DMS 273 (cell line): ENCODE data around the gene EPS8L1.

ENCODE experiments used
- DNase-seq: peaks from one replicate; lab custom pipeline; 2025; ENCODE audit not compliant: unreplicated experiment; lab: John Stamatoyannopoulos, UW

The EPS8L1 gene

DNA sequence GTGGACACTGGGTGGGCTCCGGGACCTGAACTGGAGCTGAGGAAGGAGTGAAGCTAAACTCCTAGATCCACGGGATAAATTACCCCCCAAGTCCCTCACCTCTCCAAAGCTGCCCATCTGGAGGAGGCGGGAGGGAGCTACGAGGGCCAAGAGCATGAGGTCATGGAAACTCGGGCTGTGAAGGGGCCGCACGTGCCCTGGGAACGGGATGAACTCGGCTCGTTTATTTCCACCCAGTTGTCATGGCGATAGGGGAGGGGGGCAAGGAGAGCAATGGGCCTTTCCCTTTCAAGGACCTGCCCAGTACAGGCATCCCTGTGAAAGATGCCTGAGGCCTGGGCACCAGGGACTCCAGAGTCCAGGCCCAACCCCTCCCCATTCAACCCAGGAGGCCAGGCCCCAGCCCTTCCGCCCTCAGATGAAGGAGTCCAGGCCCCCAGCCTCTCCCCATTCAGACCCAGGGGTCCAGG lies 37.9 kb downstream of the EPS8L1 start:
- DNase-seq: peak; percentile 92

DNA sequence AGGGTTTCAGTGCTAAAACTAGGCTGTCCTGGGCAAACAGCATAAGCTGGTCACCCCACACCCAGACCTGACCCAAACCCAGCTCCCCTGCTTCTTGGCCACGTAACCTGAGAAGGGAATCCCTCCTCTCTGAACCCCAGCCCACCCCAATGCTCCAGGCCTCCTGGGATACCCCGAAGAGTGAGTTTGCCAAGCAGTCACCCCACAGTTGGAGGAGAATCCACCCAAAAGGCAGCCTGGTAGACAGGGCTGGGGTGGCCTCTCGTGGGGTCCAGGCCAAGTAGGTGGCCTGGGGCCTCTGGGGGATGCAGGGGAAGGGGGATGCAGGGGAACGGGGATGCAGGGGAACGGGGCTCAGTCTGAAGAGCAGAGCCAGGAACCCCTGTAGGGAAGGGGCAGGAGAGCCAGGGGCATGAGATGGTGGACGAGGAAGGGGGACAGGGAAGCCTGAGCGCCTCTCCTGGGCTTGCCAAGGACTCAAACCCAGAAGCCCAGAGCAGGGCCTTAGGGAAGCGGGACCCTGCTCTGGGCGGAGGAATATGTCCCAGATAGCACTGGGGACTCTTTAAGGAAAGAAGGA lies 39.0 kb downstream of the EPS8L1 start:
- no peak for DNase-seq

DNA sequence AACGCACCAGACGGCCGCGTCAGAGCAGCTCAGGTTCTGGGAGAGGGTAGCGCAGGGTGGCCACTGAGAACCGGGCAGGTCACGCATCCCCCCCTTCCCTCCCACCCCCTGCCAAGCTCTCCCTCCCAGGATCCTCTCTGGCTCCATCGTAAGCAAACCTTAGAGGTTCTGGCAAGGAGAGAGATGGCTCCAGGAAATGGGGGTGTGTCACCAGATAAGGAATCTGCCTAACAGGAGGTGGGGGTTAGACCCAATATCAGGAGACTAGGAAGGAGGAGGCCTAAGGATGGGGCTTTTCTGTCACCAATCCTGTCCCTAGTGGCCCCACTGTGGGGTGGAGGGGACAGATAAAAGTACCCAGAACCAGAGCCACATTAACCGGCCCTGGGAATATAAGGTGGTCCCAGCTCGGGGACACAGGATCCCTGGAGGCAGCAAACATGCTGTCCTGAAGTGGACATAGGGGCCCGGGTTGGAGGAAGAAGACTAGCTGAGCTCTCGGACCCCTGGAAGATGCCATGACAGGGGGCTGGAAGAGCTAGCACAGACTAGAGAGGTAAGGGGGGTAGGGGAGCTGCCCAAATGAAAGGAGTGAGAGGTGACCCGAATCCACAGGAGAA lies 39.9 kb downstream of the EPS8L1 start:
- DNase-seq: no peak

DNA sequence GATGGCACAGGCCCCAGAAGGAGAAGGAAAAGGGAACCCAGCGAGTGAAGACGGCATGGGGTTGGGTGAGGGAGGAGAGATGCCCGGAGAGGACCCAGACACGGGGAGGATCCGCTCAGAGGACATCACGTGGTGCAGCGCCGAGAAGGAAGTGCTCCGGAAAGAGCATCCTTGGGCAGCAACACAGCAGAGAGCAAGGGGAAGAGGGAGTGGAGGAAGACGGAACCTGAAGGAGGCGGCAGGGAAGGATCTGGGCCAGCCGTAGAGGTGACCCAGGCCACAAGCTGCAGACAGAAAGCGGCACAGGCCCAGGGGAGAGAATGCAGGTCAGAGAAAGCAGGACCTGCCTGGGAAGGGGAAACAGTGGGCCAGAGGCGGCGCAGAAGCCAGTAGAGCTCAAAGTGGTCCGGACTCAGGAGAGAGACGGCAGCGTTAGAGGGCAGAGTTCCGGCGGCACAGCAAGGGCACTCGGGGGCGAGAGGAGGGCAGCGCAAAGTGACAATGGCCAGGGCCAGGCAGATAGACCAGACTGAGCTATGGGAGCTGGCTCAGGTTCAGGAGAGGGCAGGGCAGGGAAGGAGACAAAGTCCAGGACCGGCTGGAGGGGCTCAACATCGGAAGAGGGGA lies 40.7 kb downstream of the EPS8L1 start:
- DNase-seq: peak; percentile 66

DNA sequence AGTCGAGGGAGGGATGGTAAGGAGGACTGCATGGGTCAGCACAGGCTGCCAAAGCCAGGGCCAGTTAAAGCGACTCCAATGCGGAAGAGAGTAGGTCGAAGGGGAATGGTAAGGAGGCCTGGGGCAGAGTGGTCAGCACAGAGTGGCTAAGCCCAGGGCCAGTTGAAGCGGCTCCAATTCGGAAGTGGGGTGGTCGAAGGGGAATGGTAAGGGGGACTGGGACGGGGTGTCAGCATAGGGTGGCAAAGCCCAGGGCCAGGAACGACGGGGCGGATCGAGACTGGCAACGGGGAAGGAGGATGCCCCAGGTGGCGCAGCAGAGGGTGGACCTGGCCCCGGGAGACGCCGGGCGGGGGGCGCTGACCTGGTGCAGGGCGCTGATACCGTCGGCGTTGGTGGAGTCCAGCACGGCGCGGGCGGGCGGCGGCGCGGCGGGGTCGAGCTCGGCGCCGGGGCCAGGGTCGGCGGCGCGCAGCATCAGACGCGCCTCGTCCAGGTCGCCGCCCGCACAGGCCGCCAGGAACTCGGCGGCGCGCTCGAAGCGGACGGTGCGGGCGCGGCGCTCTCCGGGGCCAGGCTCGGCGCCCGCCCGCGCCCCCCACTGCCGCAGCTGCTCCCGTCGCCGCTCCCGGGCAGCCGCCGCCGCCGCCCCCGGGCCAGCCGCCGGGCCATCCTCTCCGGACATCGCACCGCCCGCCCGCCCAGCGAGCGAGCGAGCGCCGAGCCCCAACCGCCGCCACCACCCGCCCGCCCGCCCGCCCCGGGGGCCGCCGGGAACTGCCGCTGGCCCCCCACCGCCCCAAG lies 41.4 kb downstream of the EPS8L1 start, which contains the start of gene PPP1R12C:
PPP1R12C (minus strand) TSS at position 779 of the 804 bp plus-strand sequence; CDS start at position 685, 94 bp downstream.
- peak; percentile 74 for DNase-seq

- DNase-seq: peak; percentile 99
Observed at GRCh38 chr19:55117663-55118391, 42.2 kb downstream of the EPS8L1 start.

GRCh38 chr19:55118401-55118991 lies 42.8 kb downstream of the EPS8L1 start:
- no peak for DNase-seq

- no peak for DNase-seq
Observed at GRCh38 chr19:55119053-55119452, 43.4 kb downstream of the EPS8L1 start.

GRCh38 chr19:55131421-55131820 lies 55.8 kb downstream of the EPS8L1 start:
- DNase-seq: no peak

GRCh38 chr19:55132453-55133129 lies 56.9 kb downstream of the EPS8L1 start:
- DNase-seq: peak; percentile 60

- peak; percentile 57 for DNase-seq
Observed at GRCh38 chr19:55133639-55134444, 58.2 kb downstream of the EPS8L1 start.

DNA sequence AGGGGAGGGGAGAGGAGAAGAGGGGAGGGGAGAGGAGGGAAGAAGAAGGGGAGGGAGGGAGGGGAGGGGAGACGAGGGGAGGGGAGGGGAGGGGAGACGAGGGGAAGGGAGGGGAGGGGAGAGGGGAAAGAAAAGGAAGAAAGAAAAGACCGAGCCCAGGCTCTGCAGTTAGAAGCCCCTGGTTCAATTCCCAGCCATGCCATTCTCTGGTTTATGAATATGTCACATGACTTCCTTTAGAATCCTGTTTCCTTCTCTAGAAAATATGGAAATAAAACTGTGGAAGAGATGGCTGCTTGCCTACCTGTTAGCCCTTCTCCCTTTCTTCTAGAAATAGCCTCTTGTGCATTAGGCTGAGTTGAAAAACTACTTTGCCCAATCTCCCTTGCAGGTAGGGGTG lies 59.1 kb downstream of the EPS8L1 start:
- DNase-seq: no peak

- no peak for DNase-seq
Observed at GRCh38 chr19:55136399-55137102, 60.9 kb downstream of the EPS8L1 start.
